Amniotic epithelial cell (primary cell): ENCODE results near the gene AFF1.
"Not testable (repeated sequence)": the region's sequence is repeated elsewhere in the genome, so short reads cannot be mapped to it uniquely, and the experiment has no call there.

Source experiments
- DNase-seq: peaks from one replicate; pipeline ENCODE4 v3.0.0-alpha.2; 2010; ENCODE audit warnings: low read depth

Gene AFF1

GRCh38 chr4:87116231-87116630 lies 181.4 kb downstream of the AFF1 start:
- DNase-seq, result no peak

DNA sequence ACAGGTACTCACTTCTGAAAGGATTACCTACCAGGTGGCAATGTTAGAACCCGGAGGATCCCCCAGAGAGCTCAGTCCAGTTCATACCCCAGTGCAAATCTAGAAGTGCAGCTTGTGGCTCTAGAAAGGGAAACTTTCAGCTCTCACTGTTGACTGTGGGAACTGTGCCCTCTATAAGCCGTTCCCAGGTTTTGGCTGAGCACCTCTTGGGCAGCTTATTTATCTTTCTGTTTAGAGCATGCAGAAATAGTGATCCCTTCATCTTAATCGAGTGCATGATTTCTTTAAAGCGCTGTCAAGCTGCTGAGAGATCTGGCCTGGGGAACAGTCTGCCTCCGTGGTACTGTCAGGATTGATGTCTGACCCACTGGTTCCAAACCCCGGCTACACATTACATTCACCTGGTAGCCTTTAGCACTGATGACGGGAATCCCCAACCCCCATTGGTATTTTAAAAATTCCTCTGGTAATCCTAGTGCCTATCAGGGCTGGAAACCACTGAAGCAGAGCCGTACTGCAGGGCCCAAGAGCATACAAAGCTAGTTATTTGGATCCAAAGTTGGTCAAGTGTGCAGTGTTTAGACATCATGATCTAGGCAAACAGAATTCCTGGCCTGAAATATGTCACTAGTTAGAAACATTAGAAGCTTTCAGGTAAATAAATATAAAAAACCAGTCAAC lies 182.4 kb downstream of the AFF1 start:
- DNase-seq, result peak; percentile 47

DNA sequence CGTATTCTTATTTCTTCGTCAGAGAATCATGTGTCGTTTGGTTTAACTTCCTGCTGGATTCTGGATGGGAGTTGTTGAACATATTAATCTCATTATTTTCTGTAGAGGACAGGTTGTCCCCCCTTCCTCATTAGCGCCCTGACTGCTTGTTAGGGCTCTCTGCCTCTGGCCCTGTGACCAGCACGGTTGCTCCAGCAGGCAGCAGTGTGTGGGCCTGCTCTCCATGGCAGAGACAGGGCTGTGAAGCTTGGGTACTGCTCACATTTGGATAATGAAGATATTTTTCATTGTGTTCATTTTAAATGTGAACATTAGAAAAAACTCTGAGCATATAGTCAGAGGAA lies 182.9 kb downstream of the AFF1 start:
- no peak for DNase-seq

DNA sequence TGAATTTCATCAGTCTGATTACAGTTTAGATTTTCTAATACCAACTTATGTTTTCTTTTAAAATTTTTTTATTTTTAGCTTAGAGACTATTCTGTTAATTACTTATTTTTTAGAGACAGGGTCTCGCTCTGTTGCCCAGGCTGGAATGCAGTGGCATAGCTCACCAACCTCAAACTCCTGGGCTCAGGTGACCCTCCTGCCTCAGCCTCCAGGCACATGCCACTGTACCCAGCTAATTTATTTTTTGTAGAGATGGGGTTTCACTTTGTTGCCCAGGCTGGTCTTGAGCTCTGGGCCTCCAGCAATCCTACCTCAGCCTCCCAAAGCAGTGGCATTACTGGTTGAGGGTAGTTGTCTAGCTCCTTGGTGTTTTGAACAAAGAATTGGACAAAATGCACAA lies 183.6 kb downstream of the AFF1 start:
- no peak for DNase-seq

DNA sequence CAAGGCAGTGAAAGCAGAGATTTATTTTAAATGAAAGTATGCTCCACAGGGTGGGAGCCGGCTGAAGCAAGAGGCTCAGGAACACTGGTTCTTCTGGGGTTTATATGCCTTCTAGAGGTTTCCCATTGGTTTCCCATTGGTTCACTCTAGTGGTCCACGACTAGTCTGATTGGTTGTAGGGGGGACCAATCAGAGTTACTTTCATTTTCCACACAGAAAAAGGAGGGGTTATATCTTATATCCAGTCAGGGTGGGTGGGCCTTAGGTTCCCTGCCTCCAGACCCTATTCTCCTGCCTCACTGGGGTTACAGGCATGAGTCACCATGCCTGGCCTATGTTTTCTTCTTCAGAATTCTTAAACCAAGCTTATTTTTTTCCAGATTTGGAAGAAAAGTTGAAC lies 184.0 kb downstream of the AFF1 start:
- DNase-seq, result peak; percentile 81

DNA sequence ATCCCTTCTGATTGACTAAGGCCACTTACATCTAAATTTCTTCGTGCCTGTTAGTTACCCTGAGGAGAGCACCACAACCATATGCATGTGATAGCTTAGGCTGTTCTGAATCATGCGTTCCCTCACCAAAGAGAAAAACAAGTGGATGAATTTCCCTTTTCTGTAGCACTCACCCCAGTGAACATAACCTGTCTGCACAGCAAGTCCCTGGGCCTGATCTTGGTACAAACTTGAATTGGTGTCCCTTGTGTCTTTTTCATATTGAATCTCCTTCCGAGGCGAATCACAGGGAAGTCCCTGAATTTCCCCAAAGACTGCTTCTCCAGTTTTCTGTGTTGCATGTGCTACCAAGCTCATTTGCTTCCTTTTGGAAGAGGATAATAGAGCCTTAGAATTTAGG lies 185.2 kb downstream of the AFF1 start:
- DNase-seq, result no peak

DNA sequence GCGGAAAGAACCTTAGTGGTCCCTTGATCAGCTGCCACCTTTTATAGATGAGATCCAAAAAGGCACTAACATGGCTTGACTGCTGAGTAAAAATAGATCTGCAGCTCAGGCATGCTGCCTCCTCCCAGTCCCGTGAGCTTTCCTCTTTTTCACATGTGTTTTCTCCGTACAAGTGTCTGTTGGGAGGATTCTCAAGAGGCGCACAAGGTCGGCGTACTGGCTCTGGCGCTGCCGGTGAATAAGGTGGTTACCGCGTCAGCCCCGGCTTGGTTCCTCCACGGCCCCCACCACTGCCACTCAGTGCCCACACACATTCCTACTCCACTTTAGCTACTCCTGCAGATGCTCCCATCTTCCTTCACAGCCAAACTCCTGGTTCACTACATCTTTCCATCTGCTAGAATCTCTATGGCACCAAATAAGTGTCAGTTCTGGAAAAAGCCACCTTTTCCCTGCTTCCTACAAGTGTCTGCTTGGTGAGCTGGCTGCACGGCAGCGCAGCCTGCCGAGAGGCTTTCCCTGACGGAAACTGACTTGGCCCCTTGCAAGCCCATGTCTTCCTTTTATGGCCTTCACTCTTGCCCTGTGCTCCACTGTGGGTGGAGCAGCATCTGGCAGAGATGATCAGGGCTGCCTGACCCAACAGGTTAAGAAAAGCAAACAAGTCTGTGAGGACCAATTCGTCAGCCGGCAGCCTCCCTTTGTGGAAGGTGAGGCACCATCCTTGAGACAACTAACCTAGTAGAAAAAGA lies 185.8 kb downstream of the AFF1 start:
- peak; percentile 37 for DNase-seq

GRCh38 chr4:87121341-87122065 lies 186.7 kb downstream of the AFF1 start:
- DNase-seq, result no peak

DNA sequence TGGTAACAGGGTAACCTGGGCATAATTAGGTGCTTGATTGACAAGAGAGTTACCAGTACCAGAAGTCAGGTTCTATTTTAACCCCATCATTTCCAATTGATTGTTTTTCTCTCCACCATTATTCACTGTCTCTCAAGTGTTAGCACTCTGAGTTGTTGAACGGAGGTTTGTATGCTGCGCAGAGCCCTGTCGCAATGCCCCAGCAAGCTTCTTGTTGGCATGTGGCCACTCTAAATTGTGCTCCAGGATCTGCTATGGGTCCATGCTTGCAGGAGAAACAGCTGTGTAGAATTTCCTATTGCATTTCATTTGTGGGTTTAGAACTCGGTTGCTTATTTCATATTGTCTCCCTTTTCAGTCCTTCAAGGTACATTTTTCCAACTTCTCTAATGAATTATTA lies 187.4 kb downstream of the AFF1 start:
- DNase-seq, result peak; percentile 46

- no peak for DNase-seq
These were observed 191.2 kb downstream of the AFF1 start for GRCh38 chr4:87126056-87126455.

- peak; percentile 58 for DNase-seq
These were observed 193.3 kb downstream of the AFF1 start for GRCh38 chr4:87128006-87128705.

- DNase-seq, result no peak
These were observed 194.9 kb downstream of the AFF1 start for GRCh38 chr4:87129681-87130080.

DNA sequence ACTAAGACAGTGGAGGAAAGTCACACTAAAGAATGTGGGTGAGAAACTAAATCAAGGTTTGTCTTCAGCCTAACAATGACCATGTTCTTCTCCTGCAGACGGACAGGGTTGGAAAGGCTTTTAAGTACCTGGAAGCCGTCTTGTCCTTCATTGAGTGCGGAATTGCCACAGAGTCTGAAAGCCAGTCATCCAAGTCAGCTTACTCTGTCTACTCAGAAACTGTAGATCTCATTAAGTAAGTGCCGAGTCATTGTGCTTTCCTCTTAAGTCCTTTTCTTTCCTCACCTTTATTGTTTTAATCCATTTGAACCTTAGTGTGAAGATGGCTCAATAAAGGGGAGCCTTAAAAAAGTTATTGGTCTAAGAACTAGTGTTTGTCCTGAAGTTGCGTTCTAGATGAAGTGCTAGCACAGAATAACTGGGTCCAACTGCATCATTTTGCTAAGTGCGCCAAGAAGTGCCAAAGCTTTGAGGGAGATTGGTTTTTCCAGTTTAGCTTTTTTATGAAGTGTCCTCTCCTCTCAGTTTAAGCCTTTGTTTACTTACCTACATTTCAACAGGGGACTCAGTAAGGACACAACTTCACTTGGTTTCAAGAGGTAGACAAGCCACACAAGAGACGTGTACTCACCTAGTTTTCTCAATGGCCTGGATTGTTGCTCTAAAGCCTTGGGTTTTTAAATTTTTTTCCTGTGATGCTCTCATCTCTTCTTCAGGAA lies 196.3 kb downstream of the AFF1 start:
- DNase-seq, result no peak

- no peak for DNase-seq
These were observed 197.2 kb downstream of the AFF1 start for GRCh38 chr4:87132035-87132434.

DNA sequence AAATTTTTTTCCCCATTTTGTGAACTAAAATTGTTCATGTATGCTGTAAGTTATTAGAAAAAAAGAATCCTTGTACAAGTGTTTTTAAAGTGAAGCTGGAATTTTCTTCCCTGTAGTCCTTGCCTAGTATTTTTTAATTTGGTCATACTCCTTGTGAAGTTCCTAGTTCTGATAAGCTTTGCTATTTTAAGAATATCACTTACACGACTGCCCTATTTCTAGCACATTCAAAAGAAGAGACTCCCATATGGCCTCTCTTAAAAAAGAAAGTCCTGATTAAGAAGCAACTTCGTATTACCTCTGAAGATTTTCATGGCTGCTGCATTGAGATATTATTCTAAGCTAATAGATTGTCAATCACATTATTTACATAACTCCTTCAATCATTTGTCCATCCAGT lies 198.4 kb downstream of the AFF1 start:
- no peak for DNase-seq

DNA sequence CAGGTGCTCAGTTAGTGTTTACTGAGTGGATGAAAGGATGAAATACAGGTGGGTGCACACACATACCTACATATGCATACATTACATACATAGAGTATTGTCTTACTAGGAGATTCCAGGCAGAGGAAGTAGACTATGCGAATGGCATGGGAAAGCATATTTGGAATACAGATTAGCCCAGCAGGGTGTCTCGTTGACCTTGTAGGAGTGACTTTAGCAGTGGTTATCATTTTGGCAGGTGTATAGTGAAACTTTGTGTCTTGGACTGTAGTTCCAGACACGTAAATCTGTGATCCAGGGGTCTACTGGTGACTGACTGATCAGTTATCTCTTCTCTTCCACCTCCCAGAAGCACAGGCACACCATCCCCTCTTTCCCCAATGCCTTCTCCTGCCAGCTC lies 199.3 kb downstream of the AFF1 start:
- DNase-seq, result no peak

GRCh38 chr4:87141428-87141827 lies 206.6 kb downstream of the AFF1 start:
- no peak for DNase-seq

GRCh38 chr4:87144356-87144755 lies 209.5 kb downstream of the AFF1 start:
- DNase-seq, result peak; percentile 41

DNA sequence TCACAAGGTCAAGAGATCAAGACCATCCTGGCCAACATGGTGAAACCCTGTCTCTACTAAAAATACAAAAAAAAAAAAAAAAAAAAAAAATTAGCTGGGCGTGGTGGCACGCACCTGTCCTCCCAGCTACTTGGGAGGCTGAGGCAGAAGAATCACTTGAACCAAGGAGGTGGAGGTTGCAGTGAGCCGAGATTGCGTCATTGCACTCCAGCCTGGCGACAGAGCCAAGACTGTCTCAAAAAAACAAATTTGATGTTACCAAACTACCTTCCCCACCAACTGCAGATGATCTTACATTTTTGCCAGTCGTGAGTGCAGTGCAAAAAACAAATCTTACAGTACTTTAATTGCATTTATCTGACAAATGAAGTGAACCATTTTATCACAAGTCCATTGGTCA lies 211.1 kb downstream of the AFF1 start:
- not testable (repeated sequence) for DNase-seq

DNA sequence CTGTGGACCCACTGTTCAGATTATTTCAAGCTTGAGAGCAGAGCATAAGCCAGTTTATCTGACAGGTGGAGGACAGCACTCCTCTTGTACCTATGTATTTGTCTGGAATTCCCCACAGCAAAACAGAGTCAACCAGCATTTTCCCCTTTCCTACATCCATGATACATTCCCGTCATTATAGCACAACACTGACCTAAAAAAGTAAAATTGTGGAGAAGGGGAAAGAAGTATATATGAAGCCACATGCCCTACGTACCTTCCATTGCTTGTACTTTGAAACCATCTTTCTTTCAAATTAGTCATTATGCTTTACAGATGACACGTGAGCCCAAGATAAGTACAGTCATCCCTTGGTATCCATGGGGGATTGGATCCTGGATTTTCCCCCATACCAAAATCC lies 212.3 kb downstream of the AFF1 start:
- DNase-seq, result no peak

- DNase-seq, result peak; percentile 67
These were observed 215.9 kb downstream of the AFF1 start for GRCh38 chr4:87150498-87151261.
